ENCODE results near the gene TTC36.
"Not testable (repeated sequence)": the region's sequence is repeated elsewhere in the genome, so short reads cannot be mapped to it uniquely, and the experiment has no call there.

TTC36 gene

GRCh38 chr11:118574636-118575035, 47.4 kb downstream of the TTC36 start:
- in situ Hi-C loops (cut with HindIII; ENCODE audit: low sequenced_read_pairs), result no loop called here
- TF ChIP-seq CTCF (IDR thresholded peaks at IDR 0.05; ENCODE audit: low read depth, low read length), result no peak
- H3K4me3 ChIP-seq (ENCODE audit: low read depth, low read length), result no peak overlapping the region
- no peak for DNase-seq (ENCODE audit: low read depth, low spot score)

GRCh38 chr11:118577995-118578394, 50.7 kb downstream of the TTC36 start:
- H3K4me3 ChIP-seq (ENCODE audit: low read depth, low read length); DNase-seq (ENCODE audit: low read depth, low spot score); in situ Hi-C loops (cut with HindIII; ENCODE audit: low sequenced_read_pairs): not testable (repeated sequence)
